ENCODE data around the gene TWF2. TPM values are rescaled to one million over a fixed set of nuclear protein-coding genes. Genes with fewer than 3 reads are reported as not detected.
A peak's percentile ranks its signal among the peaks of the same experiment; 100 is the strongest.

TWF2 gene
- total RNA-seq, 1 donor from 2014 or later, result 154 TPM

GRCh38 chr3:52237657-52238172 is 1.2 kb downstream of the TWF2 start:
- peak overlapping the region; percentile 96 for H3K4me3 ChIP-seq (ENCODE audit: low read depth, low read length)
- no peak for DNase-seq (ENCODE audit: low read depth)
- TF ChIP-seq CTCF (conservative IDR thresholded peaks at IDR 0.05; ENCODE audit: low read depth, low read length), result no peak

- no peak for DNase-seq (ENCODE audit: low read depth)
- no peak for TF ChIP-seq CTCF (conservative IDR thresholded peaks at IDR 0.05; ENCODE audit: low read depth, low read length)
- peak overlapping the region; percentile 96 for H3K4me3 ChIP-seq (ENCODE audit: low read depth, low read length)
Measured at GRCh38 chr3:52237006-52237656, 1.8 kb downstream of the TWF2 start.

GRCh38 chr3:52236424-52236886 is 2.5 kb downstream of the TWF2 start:
- peak overlapping the region; percentile 96 for H3K4me3 ChIP-seq (ENCODE audit: low read depth, low read length)
- no peak for DNase-seq (ENCODE audit: low read depth)
- no peak for TF ChIP-seq CTCF (conservative IDR thresholded peaks at IDR 0.05; ENCODE audit: low read depth, low read length)

- H3K4me3 ChIP-seq (ENCODE audit: low read depth, low read length), result no peak overlapping the region
- no peak for DNase-seq (ENCODE audit: low read depth)
- TF ChIP-seq CTCF (conservative IDR thresholded peaks at IDR 0.05; ENCODE audit: low read depth, low read length), result no peak
Measured at GRCh38 chr3:52234516-52235447, 4.2 kb downstream of the TWF2 start.

GRCh38 chr3:52233968-52234367 is 5.0 kb downstream of the TWF2 start:
- no peak for DNase-seq (ENCODE audit: low read depth)
- no peak for TF ChIP-seq CTCF (conservative IDR thresholded peaks at IDR 0.05; ENCODE audit: low read depth, low read length)
- H3K4me3 ChIP-seq (ENCODE audit: low read depth, low read length), result no peak overlapping the region

GRCh38 chr3:52233108-52233591 is 5.8 kb downstream of the TWF2 start:
- no peak overlapping the region for H3K4me3 ChIP-seq (ENCODE audit: low read depth, low read length)
- no peak for DNase-seq (ENCODE audit: low read depth)
- TF ChIP-seq CTCF (conservative IDR thresholded peaks at IDR 0.05; ENCODE audit: low read depth, low read length), result no peak
